Measurements from ENCODE around the gene FOXI1. TPM values are rescaled to one million over a fixed set of nuclear protein-coding genes. Genes with fewer than 3 reads are reported as not detected.

FOXI1 gene
- total RNA-seq, 2 donors from 2014 or later, result not detected

GRCh38 chr5:170143710-170144109 is 38.0 kb downstream of the FOXI1 start:
- Histone ChIP-seq H3K9me3 (no peaks in the 10 kb centered on the region), H3K4me1 (ENCODE audit: control insufficient read depth in 1 of 2, low read depth in 2 of 2) (no peaks in the 10 kb centered on the region), H3K36me3 (no peaks in the 10 kb centered on the region), H3K27me3 (replicated peaks; ENCODE audit: insufficient read depth) (no peaks in the 10 kb centered on the region), H3K4me3 (no peak overlapping the region), H3K27ac (no peak overlapping the region)
- ATAC-seq (ENCODE audit: insufficient number of reproducible peaks, low FRiP score, low read depth), result no peak
- no peak for DNase-seq (ENCODE audit: low spot score)
- TF ChIP-seq CTCF (IDR thresholded peaks at IDR 0.05), result no peak

GRCh38 chr5:170144286-170145023 is 38.8 kb downstream of the FOXI1 start:
- Histone ChIP-seq H3K9me3 (no peaks in the 10 kb centered on the region), H3K27ac (no peak overlapping the region), H3K27me3 (replicated peaks; ENCODE audit: insufficient read depth) (no peaks in the 10 kb centered on the region), H3K4me1 (ENCODE audit: control insufficient read depth in 1 of 2, low read depth in 2 of 2) (no peaks in the 10 kb centered on the region), H3K36me3 (no peaks in the 10 kb centered on the region), H3K4me3 (no peak overlapping the region)
- DNase-seq (ENCODE audit: low spot score) (no peak), ATAC-seq (ENCODE audit: insufficient number of reproducible peaks, low FRiP score, low read depth) (no peak)
- no peak for TF ChIP-seq CTCF (IDR thresholded peaks at IDR 0.05)

GRCh38 chr5:170145462-170145861 is 39.8 kb downstream of the FOXI1 start:
- ATAC-seq (ENCODE audit: insufficient number of reproducible peaks, low FRiP score, low read depth), result no peak
- TF ChIP-seq CTCF (IDR thresholded peaks at IDR 0.05), result no peak
- H3K4me3 ChIP-seq, result no peak overlapping the region
- no peak for DNase-seq (ENCODE audit: low spot score)
- no peaks in the 10 kb centered on the region for H3K27me3 ChIP-seq (replicated peaks; ENCODE audit: insufficient read depth)
- H3K36me3 ChIP-seq, result no peaks in the 10 kb centered on the region
- H3K4me1 ChIP-seq (ENCODE audit: control insufficient read depth in 1 of 2, low read depth in 2 of 2), result no peaks in the 10 kb centered on the region
- no peak overlapping the region for H3K27ac ChIP-seq
- no peaks in the 10 kb centered on the region for H3K9me3 ChIP-seq

- Histone ChIP-seq H3K27ac (no peak overlapping the region), H3K36me3 (no peaks in the 10 kb centered on the region), H3K4me1 (ENCODE audit: control insufficient read depth in 1 of 2, low read depth in 2 of 2) (peaks cover 0 to 15% of the 10 kb centered on the region in 2 donors), H3K27me3 (replicated peaks; ENCODE audit: insufficient read depth) (no peaks in the 10 kb centered on the region), H3K9me3 (no peaks in the 10 kb centered on the region), H3K4me3 (no peak overlapping the region)
- ATAC-seq (ENCODE audit: insufficient number of reproducible peaks, low FRiP score, low read depth) (no peak), DNase-seq (ENCODE audit: low spot score) (no peak)
- no peak for TF ChIP-seq CTCF (IDR thresholded peaks at IDR 0.05)
These were observed 41.5 kb downstream of the FOXI1 start for GRCh38 chr5:170147051-170147752.

- Histone ChIP-seq H3K27ac (no peak overlapping the region), H3K27me3 (replicated peaks; ENCODE audit: insufficient read depth) (no peaks in the 10 kb centered on the region), H3K36me3 (no peaks in the 10 kb centered on the region), H3K4me1 (ENCODE audit: control insufficient read depth in 1 of 2, low read depth in 2 of 2) (peaks cover 0 to 15% of the 10 kb centered on the region in 2 donors), H3K4me3 (no peak overlapping the region), H3K9me3 (no peaks in the 10 kb centered on the region)
- ATAC-seq (ENCODE audit: insufficient number of reproducible peaks, low FRiP score, low read depth), result no peak
- DNase-seq (ENCODE audit: low spot score), result no peak
- no peak for TF ChIP-seq CTCF (IDR thresholded peaks at IDR 0.05)
These were observed 42.1 kb downstream of the FOXI1 start for GRCh38 chr5:170147753-170148264.
